ENCODE data around the gene SPATA2.

SPATA2 gene

GRCh38 chr20:49925901-49926454 lies 10.6 kb upstream of the SPATA2 start:
- ATAC-seq (ENCODE audit: insufficient read depth, low read depth) (no peak), DNase-seq (no peak)
- Histone ChIP-seq H3K79me2 (ENCODE audit: insufficient read depth, low read length) (no peaks in the 10 kb centered on the region), H3K27me3 (ENCODE audit: insufficient read depth, low read length, poor library complexity) (no peaks in the 10 kb centered on the region), H3K4me2 (ENCODE audit: insufficient read depth, low read length) (no peak overlapping the region), H3K9me3 (ENCODE audit: insufficient read depth, low read length, severe bottlenecking) (no peaks in the 10 kb centered on the region), H3K4me3 (ENCODE audit: low read depth in 1 of 2, low read length in 2 of 2) (no peak overlapping the region), H4K20me1 (ENCODE audit: insufficient read depth, low read length) (no peaks in the 10 kb centered on the region), H2AFZ (ENCODE audit: low read depth, low read length) (no peak overlapping the region), H3K36me3 (ENCODE audit: insufficient read depth, low read length) (no peaks in the 10 kb centered on the region), H3K27ac (ENCODE audit: low read length) (no peak overlapping the region), H3K4me1 (ENCODE audit: insufficient read depth, low read length) (peaks cover 10% of the 10 kb centered on the region), H3K9ac (ENCODE audit: low read depth, low read length) (no peak overlapping the region)
- TF ChIP-seq, protein P1, sequence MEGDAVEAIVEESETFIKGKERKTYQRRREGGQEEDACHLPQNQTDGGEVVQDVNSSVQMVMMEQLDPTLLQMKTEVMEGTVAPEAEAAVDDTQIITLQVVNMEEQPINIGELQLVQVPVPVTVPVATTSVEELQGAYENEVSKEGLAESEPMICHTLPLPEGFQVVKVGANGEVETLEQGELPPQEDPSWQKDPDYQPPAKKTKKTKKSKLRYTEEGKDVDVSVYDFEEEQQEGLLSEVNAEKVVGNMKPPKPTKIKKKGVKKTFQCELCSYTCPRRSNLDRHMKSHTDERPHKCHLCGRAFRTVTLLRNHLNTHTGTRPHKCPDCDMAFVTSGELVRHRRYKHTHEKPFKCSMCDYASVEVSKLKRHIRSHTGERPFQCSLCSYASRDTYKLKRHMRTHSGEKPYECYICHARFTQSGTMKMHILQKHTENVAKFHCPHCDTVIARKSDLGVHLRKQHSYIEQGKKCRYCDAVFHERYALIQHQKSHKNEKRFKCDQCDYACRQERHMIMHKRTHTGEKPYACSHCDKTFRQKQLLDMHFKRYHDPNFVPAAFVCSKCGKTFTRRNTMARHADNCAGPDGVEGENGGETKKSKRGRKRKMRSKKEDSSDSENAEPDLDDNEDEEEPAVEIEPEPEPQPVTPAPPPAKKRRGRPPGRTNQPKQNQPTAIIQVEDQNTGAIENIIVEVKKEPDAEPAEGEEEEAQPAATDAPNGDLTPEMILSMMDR (IDR thresholded peaks at IDR 0.05; ENCODE audit: borderline replicate concordance, extremely low read depth, low read length, poor library complexity, severe bottlenecking), result no peak
- no peak for TF ChIP-seq EZH2 (IDR thresholded peaks at IDR 0.05; ENCODE audit: borderline replicate concordance, low read depth, low read length, severe bottlenecking)

- Histone ChIP-seq H2AFZ (ENCODE audit: low read depth, low read length) (no peak overlapping the region), H3K27ac (ENCODE audit: low read length) (no peak overlapping the region), H3K4me1 (ENCODE audit: insufficient read depth, low read length) (peaks cover 10% of the 10 kb centered on the region), H3K27me3 (ENCODE audit: insufficient read depth, low read length, poor library complexity) (no peaks in the 10 kb centered on the region), H3K36me3 (ENCODE audit: insufficient read depth, low read length) (no peaks in the 10 kb centered on the region), H3K4me2 (ENCODE audit: insufficient read depth, low read length) (no peak overlapping the region), H3K79me2 (ENCODE audit: insufficient read depth, low read length) (no peaks in the 10 kb centered on the region), H3K4me3 (ENCODE audit: low read depth in 1 of 2, low read length in 2 of 2) (no peak overlapping the region), H4K20me1 (ENCODE audit: insufficient read depth, low read length) (no peaks in the 10 kb centered on the region), H3K9me3 (ENCODE audit: insufficient read depth, low read length, severe bottlenecking) (no peaks in the 10 kb centered on the region), H3K9ac (ENCODE audit: low read depth, low read length) (no peak overlapping the region)
- no peak for DNase-seq
- no peak for ATAC-seq (ENCODE audit: insufficient read depth, low read depth)
- TF ChIP-seq EZH2 (IDR thresholded peaks at IDR 0.05; ENCODE audit: borderline replicate concordance, low read depth, low read length, severe bottlenecking), result no peak
- TF ChIP-seq, protein P1 (IDR thresholded peaks at IDR 0.05; ENCODE audit: borderline replicate concordance, extremely low read depth, low read length, poor library complexity, severe bottlenecking), result no peak
These were observed 8.9 kb upstream of the SPATA2 start for GRCh38 chr20:49924247-49924646.

DNA sequence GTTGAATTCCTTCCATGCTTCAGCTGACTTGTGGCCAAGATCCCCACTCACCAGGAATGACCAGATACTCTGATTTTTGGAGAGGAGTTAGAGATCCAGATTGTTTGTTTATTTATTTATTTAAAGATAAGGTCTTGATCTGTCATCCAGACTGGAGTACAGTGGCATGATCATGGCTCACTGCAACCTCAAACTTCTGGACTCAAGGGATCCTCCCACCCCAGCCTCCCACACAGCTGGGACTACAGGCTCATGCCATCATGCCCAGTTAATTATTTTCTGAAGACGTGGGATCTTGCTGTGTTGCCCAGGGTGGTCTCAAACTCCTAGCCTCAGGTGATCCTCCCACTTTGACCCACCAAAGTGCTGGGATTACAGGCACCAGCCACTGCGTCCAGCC lies 4.1 kb upstream of the SPATA2 start:
- Histone ChIP-seq H3K4me2 (ENCODE audit: insufficient read depth, low read length) (no peak overlapping the region), H4K20me1 (ENCODE audit: insufficient read depth, low read length) (peaks cover 5% of the 10 kb centered on the region), H3K9ac (ENCODE audit: low read depth, low read length) (no peak overlapping the region), H3K4me3 (ENCODE audit: low read depth in 1 of 2, low read length in 2 of 2) (no peak overlapping the region), H2AFZ (ENCODE audit: low read depth, low read length) (no peak overlapping the region), H3K27me3 (ENCODE audit: insufficient read depth, low read length, poor library complexity) (no peaks in the 10 kb centered on the region), H3K4me1 (ENCODE audit: insufficient read depth, low read length) (peaks cover 14% of the 10 kb centered on the region), H3K36me3 (ENCODE audit: insufficient read depth, low read length) (no peaks in the 10 kb centered on the region; the same call in 1 of the 2 replicates), H3K27ac (ENCODE audit: low read length) (no peak overlapping the region), H3K9me3 (ENCODE audit: insufficient read depth, low read length, severe bottlenecking) (no peaks in the 10 kb centered on the region), H3K79me2 (ENCODE audit: insufficient read depth, low read length) (peaks cover 12% of the 10 kb centered on the region)
- ATAC-seq (ENCODE audit: insufficient read depth, low read depth) (no peak), DNase-seq (no peak)
- TF ChIP-seq, protein P1 (IDR thresholded peaks at IDR 0.05; ENCODE audit: borderline replicate concordance, extremely low read depth, low read length, poor library complexity, severe bottlenecking), result no peak
- TF ChIP-seq EZH2 (IDR thresholded peaks at IDR 0.05; ENCODE audit: borderline replicate concordance, low read depth, low read length, severe bottlenecking), result no peak

All from DND-41 (cell line).